ENCODE results near the gene MYH13.

Gene MYH13

DNA sequence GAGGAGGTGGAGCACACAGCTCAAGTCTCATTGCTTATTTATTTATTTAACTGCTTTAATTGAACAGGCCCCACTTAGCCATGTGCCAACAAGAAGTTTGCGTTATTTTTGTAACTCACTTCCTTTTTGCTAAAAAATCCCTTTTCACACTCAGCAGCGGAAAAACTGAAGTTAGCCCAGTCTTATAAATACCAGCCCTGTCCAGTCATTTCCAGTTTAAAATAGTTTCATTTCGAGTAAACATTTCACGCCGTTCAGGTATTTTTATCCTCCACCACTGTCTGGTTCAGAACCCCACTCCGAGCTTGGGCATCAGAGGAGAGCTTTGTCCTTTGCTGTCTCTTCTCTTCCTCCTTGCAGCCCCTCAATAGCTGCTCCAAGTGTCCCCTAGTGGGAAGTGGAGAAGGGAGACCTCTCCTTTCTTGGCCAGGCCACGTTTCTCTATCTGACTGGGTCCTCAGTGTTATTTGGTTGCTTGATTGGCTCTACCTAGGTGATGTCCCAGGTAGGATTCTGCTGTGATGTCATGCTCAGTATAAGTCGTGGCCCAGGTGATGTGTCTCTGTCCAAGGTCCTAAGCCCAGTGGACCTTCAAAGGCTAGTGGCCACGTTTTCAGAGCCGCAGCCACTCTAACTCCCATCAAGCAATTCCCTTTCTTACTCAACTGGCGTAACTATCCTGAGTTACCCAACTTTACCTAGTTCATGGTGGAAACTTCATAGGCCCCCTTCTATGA is 121.4 kb downstream of the MYH13 start:
- DNase-seq (ENCODE audit: low read depth in 2 of 2): no peak

All from stimulated activated CD8-positive, alpha-beta memory T cell treated with anti-CD3 and anti-CD28 coated beads, Interleukin-2, amount 100 ng/mL, for 1 hour (primary cell).